ENCODE results near the gene TRIM8.

Gene TRIM8

DNA sequence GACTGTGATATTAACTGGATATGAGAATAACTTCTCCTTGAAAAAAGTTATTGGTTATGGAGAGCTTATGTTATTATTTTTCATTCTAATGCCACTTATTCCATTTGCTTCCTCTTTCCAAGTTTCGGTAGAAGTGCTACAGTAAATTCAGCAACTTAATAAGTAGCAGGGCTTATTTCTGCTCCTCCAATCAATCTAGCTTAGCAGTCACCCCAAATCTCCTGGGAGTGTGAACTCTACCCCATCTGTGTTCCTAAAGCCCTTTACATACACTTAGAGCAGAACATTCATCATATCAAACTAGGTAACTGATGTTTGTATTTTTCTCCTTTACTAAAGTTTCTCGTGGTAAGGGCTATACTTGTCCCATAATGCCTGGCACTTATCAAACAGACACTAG is 61.3 kb downstream of the TRIM8 start:
- no peak for DNase-seq

Measured in effector CD4-positive, alpha-beta T cell (primary cell).